Activated naive CD4-positive, alpha-beta T cell treated with anti-CD3 and anti-CD28 coated beads, Interleukin-2, amount 50 U/mL, for 24 hours (primary cell): ENCODE data around the gene C11orf97.

Experiments used
- H3K27ac Mint-ChIP-seq: one replicate; pipeline ENCODE4 v1.8.0; 2021; ENCODE audit warnings: mild to moderate bottlenecking, mixed read lengths
- H3K27me3 Mint-ChIP-seq: one replicate; pipeline ENCODE4 v1.8.0; 2021; ENCODE audit warnings: mixed read lengths
- H3K36me3 Mint-ChIP-seq: one replicate; pipeline ENCODE4 v1.8.0; 2021; ENCODE audit warnings: mixed read lengths
- H3K4me1 Mint-ChIP-seq: one replicate; pipeline ENCODE4 v1.8.0; 2021; ENCODE audit warnings: mixed read lengths
- H3K4me3 Mint-ChIP-seq: one replicate; pipeline ENCODE4 v1.8.0; 2021; ENCODE audit warnings: mild to moderate bottlenecking, mixed read lengths
- H3K9me3 Mint-ChIP-seq: one replicate; pipeline ENCODE4 v1.8.0; 2021; ENCODE audit warnings: mixed read lengths

Gene C11orf97

DNA sequence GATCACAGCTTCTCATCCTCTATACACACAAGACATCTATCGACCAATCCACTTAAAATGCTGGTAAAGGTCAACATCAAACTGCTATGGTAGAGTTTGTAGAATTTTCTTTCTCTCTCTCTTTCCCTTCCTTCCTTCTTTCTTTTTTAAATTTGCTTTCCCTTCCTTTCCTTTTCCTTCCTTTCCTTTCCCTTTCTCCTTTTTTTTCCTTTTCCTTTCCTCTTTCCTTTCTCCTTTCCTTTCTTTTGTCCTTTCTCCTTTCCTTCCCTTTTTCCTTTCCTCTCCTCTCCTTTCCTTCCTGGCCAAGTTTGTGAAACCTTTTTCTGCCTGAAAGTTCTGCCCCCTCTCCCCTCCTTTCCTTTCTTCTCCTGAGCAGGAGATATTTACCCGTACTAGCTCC is 3.1 kb downstream of the C11orf97 start:
- Mint-ChIP-seq H3K27me3 (peaks cover 21% of the 10 kb centered on the region), H3K4me1 (peaks cover 14% of the 10 kb centered on the region), H3K36me3 (no peaks in the 10 kb centered on the region), H3K9me3 (no peaks in the 10 kb centered on the region), H3K27ac (no peak overlapping the region), H3K4me3 (no peak overlapping the region)

DNA sequence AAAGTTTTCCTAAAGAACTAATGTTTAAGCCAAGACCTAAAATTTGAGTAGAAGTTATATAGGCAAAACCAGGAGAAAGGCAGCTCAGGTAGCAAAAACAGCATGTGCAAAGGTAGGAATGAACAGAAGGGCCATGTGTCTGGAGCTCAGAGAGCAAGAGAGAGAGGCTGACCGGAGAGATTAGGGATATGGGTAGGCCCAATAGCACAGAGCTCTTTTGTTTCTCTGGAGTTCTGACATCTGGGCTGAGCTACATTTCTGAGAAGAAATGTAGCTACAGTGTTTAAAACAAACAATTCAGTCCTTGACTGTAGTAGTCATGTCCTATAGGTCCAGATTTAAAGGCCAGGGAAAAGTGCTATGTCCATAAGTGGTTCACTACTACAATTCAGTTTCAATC is 4.5 kb downstream of the C11orf97 start:
- peaks cover 14% of the 10 kb centered on the region for H3K4me1 Mint-ChIP-seq
- no peaks in the 10 kb centered on the region for H3K36me3 Mint-ChIP-seq
- no peaks in the 10 kb centered on the region for H3K9me3 Mint-ChIP-seq
- no peak overlapping the region for H3K4me3 Mint-ChIP-seq
- H3K27me3 Mint-ChIP-seq = peaks cover 15% of the 10 kb centered on the region
- no peak overlapping the region for H3K27ac Mint-ChIP-seq

DNA sequence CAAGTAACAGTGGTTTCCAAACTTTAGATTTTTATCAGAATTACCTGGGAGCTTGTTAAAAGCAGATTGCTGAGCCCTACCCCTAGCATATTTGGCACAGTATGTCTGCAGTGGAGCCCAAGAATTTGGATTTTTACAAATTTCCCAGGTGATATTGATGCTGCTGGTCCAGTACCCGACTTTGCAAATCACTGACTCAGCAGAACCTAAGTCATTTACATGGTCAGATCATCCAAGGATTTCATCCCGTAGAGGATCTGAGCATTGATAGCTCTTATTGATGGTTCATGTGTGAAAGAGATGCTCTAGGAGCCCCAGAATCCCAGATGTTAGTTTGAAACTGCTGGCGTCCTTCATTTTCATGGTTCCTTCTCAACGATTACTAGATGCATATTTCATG is 6.0 kb downstream of the C11orf97 start:
- H3K9me3 Mint-ChIP-seq = no peaks in the 10 kb centered on the region
- H3K36me3 Mint-ChIP-seq = no peaks in the 10 kb centered on the region
- H3K27me3 Mint-ChIP-seq = peaks cover 8% of the 10 kb centered on the region
- no peak overlapping the region for H3K27ac Mint-ChIP-seq
- H3K4me3 Mint-ChIP-seq = no peak overlapping the region
- peaks cover 1% of the 10 kb centered on the region for H3K4me1 Mint-ChIP-seq

DNA sequence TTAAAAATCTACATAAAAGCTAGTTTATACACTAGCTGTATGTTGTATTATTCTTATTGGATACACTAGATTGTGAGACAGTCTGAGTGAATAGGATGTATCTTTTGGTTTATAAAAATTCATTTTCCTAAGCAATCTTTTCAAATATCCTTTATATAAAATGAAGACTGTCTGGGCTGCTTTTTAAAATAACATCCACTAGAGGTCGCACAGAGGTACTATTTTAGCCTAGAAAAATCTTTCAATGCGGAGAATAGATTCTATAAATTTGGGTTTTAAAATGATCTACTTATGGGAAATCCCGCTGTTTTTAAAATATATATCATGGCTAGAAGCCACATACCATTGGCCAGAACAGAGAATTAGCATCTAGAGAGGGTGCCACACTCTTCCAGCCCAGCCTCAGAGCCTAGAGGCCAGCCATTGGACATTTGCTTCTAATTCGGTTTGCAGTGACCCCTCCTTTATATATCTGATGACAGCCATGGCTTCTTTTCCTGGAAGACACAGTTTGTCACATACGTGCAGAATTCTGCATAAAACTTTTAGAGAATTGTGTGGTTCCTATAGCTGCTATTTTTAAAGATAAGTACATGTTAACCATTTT is 7.3 kb downstream of the C11orf97 start:
- Mint-ChIP-seq H3K9me3 (no peaks in the 10 kb centered on the region), H3K4me1 (no peaks in the 10 kb centered on the region), H3K27me3 (peaks cover 8% of the 10 kb centered on the region), H3K27ac (no peak overlapping the region), H3K36me3 (no peaks in the 10 kb centered on the region), H3K4me3 (no peak overlapping the region)

DNA sequence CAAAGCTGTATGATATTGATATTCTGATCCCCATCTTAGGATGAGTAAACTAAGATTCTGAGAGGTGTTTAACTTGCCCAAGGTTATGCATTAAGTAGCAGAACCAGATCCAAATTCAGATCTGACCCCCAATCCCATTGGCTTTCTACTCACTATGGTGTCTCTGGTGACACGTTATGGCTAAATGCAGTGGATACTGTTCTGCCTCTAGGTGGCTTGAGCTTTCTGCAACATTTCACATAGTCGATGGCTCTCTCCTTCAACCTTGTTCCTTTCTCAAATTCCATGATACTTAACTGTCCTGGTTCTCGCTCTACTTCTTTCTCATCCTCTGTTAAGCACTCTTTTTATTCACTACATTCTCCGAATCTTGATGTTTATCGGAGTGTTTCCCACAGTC is 9.4 kb downstream of the C11orf97 start:
- Mint-ChIP-seq H3K4me1 (no peaks in the 10 kb centered on the region), H3K27me3 (peaks cover 3% of the 10 kb centered on the region), H3K27ac (no peak overlapping the region), H3K4me3 (no peak overlapping the region), H3K9me3 (no peaks in the 10 kb centered on the region), H3K36me3 (no peaks in the 10 kb centered on the region)

DNA sequence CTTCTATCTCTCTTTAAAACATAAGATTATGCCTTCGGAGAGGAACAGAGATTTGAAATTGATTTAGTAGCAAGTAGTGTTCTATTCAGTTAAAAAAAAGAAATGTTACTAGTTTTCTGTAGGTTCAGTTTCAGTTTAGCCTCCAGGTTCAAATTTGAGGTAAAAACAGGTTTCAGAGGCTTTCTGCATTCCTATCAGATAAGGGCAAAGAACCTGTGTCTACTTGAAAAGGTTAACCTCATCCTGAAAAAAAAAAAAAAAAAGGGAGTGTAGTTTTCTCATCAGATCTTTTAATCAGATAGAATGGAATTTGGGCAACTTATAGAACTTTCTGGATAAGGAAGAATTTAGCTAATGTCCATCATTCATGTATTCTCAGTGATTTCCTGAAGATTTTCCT is 12.1 kb downstream of the C11orf97 start:
- H3K36me3 Mint-ChIP-seq = no peaks in the 10 kb centered on the region
- H3K4me1 Mint-ChIP-seq = no peaks in the 10 kb centered on the region
- H3K27me3 Mint-ChIP-seq = peaks cover 6% of the 10 kb centered on the region
- H3K27ac Mint-ChIP-seq = no peak overlapping the region
- no peak overlapping the region for H3K4me3 Mint-ChIP-seq
- H3K9me3 Mint-ChIP-seq = no peaks in the 10 kb centered on the region

DNA sequence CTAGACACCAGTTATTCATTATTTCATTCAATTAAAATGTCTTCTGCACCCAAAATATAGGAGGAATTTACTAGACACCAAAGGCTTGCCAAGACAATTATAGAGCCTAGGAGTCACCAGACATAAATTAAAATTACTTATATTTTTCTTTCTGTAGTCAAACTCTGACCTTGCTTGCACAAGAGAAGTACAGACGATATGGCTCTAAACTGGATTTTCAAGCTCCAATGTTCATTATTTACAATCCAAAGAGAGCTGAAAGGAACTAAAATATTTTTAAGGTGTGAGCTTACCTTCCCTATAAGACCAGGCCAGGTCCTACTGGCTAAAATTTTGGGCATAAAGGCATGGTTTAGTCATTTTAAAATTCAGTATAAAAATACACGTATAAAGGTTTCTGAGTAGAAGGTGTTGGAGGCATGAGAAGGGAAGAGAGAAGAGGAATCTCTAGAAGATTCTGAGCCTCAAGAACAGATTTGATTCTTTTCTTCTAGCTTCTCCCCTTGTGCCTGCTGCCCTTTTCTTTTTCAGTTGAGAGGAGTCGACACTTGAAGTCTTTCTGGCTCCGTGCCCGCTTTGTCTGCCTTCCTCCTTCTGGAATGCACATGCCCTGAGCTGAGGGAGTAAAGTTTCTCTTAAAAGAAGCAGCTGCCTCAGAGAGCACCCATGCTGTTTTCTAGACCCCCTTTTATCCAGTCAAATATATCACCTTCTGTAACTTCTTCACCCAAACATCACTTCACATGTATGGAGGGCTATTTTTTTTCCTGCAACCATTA is 13.5 kb downstream of the C11orf97 start:
- H3K4me3 Mint-ChIP-seq = no peak overlapping the region
- H3K9me3 Mint-ChIP-seq = no peaks in the 10 kb centered on the region
- H3K27me3 Mint-ChIP-seq = peaks cover 6% of the 10 kb centered on the region
- no peak overlapping the region for H3K27ac Mint-ChIP-seq
- no peaks in the 10 kb centered on the region for H3K4me1 Mint-ChIP-seq
- no peaks in the 10 kb centered on the region for H3K36me3 Mint-ChIP-seq

DNA sequence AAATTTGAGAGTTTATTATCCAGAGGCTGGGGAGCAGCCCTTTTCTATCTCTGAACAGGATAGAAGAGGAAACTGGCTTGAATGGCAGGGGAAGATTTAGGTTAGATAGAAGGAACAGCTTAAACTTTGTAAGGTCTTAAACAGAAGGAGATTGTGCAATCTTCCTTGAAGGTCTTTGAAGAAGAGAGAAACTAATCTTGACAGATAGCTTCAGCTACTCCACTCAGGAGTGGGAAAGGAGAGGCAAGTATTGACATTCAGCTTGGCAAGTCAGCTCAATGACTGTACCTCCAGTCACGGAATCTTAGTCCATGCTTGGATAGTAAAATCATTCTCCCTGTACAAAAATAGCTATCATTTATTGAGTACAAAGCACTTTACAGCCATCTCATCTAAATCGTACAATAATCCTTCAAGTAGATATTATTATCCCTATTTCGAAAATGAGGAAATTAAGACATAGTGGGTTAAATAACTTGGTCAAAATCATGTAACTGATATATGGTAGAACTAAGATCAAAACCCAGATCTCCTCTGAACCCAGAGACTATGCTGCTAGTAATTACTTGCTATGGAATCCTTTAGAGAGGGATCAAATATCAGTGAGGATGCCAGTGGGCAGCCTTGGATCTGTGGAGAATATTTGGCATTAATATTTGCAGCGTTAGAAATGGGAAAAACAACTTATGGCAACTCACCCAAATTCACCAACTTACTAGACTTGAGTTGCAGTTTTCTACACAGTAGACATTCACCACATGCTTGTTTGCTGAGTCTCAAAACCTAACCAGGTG is 14.6 kb downstream of the C11orf97 start:
- no peak overlapping the region for H3K27ac Mint-ChIP-seq
- H3K4me3 Mint-ChIP-seq = no peak overlapping the region
- H3K4me1 Mint-ChIP-seq = no peaks in the 10 kb centered on the region
- no peaks in the 10 kb centered on the region for H3K36me3 Mint-ChIP-seq
- no peaks in the 10 kb centered on the region for H3K9me3 Mint-ChIP-seq
- peaks cover 6% of the 10 kb centered on the region for H3K27me3 Mint-ChIP-seq

DNA sequence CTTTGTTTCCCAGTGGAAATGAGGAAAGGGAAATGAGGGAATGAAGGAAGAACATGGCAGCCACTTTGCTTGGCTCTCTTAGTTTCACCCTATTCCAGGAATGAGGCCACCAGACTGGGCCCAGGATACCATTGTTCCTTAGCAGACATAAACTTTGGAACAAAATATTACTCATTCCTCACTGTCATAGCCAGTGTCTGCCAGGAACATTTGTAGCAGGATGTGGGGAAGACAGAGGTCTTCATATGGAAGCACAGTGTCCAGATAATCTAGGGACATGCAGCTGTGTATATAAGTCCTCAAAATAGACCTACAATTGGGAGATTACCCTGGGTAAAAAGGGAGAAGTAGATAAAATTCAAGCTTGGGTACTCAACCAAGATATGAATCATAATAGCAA is 16.3 kb downstream of the C11orf97 start:
- Mint-ChIP-seq H3K4me3 (no peak overlapping the region), H3K36me3 (no peaks in the 10 kb centered on the region), H3K27ac (no peak overlapping the region), H3K27me3 (peaks cover 7% of the 10 kb centered on the region), H3K4me1 (no peaks in the 10 kb centered on the region), H3K9me3 (no peaks in the 10 kb centered on the region)

DNA sequence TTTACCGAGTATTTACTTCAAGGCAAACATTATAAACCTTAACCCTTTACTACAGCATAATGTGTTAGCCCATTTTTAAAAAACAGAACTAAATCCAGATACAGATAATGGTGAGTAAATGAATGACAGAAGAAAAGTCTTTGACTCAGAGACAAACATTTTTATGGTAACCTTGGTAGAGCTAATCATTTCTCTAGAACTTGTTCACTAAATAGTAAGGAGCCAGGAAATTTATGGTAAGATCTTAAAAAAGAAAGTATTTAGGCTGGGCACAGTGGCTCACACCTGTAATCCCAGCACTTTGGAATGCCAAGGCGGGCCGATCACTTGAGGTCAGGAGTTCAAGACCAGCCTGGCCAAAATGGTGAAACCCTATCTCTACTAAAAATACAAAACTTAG is 19.9 kb downstream of the C11orf97 start:
- Mint-ChIP-seq H3K27ac (no peak overlapping the region), H3K36me3 (no peaks in the 10 kb centered on the region), H3K4me3 (no peak overlapping the region), H3K27me3 (peaks cover 17% of the 10 kb centered on the region), H3K4me1 (no peaks in the 10 kb centered on the region), H3K9me3 (no peaks in the 10 kb centered on the region)

DNA sequence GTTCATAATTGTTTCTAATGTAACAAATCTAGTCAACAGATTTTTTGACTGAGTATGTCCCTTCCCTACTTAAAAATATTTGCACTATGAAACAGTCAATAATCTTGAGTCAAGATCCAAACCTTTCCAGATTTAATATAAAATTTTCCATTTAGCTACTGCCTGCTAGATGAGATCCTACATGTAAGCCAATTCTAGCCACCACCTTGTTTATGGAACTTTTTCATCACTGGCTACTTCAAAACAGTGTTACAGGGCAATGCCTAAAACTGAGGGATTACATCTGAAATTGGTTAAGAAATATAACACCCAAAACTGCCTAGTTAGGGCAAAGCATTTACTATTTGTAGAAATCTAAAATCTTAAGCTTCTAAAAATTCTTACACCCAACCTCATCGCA is 20.9 kb downstream of the C11orf97 start:
- Mint-ChIP-seq H3K4me1 (no peaks in the 10 kb centered on the region), H3K36me3 (no peaks in the 10 kb centered on the region), H3K27ac (no peak overlapping the region), H3K4me3 (no peak overlapping the region), H3K27me3 (peaks cover 18% of the 10 kb centered on the region), H3K9me3 (no peaks in the 10 kb centered on the region)

DNA sequence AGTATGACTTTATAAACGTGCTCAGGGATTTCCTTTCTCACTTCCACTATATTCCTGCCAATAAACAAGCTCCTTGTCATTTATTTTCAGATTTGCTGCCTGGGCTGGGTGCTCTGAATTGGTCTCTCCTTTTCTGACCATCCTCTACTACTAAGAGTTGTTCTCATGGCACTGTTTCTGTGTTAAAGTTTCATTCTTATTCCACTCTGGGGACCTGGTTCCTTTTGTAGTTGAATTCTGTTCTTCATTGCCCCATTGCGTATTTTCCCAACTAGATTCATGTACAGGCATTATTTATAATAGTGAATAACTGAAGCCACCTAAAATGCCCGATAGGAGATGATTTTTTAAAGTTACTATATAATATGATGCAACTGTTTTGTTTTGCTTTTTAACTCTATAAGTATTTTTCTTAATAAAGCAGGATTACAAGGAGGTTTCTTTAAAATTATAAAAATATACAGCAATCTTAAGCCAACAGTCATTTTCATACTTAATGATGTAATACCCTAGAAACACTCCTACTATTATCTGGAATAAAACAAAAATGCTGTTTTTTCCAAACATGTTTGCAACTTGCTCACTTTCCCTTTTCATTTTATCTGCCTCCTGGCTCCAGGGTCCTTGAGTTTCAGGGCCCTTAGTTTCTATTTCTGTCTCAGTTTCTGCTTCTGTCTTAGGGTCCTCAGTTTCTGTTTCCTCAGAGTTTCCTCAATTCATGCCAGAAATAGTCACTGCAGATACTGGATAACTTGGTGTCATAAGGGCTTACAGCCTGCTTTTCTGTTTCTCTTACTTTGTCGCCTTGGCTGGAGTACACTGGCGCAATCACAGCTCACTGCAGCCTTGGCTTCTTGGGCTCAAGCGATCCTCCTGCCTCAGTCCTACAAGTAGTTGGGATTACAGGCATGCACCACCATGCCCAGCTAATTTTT is 21.7 kb downstream of the C11orf97 start:
- Mint-ChIP-seq H3K27ac (no peak overlapping the region), H3K27me3 (peaks cover 19% of the 10 kb centered on the region), H3K36me3 (no peaks in the 10 kb centered on the region), H3K4me1 (no peaks in the 10 kb centered on the region), H3K9me3 (no peaks in the 10 kb centered on the region), H3K4me3 (no peak overlapping the region)

DNA sequence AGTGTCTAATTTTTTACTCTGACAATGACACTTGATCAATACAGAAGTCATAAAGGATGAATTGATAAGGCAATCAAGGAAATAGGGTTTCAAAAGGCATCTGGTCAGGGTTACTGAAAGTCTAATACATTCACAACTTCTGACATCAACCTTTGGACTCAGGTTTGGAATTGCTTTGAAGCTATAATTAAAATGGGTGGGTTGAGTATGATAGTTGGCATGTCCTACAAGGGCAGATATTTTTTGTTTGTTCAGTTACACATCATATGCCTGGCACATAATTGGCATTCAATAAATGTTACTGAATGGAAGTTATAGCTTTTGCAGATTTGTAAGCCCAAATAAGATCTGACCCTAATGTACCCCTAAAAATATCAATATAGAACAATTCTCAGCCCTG is 24.1 kb downstream of the C11orf97 start:
- Mint-ChIP-seq H3K36me3 (no peaks in the 10 kb centered on the region), H3K4me3 (no peak overlapping the region), H3K27me3 (peaks cover 22% of the 10 kb centered on the region), H3K4me1 (no peaks in the 10 kb centered on the region), H3K9me3 (no peaks in the 10 kb centered on the region), H3K27ac (no peak overlapping the region)

DNA sequence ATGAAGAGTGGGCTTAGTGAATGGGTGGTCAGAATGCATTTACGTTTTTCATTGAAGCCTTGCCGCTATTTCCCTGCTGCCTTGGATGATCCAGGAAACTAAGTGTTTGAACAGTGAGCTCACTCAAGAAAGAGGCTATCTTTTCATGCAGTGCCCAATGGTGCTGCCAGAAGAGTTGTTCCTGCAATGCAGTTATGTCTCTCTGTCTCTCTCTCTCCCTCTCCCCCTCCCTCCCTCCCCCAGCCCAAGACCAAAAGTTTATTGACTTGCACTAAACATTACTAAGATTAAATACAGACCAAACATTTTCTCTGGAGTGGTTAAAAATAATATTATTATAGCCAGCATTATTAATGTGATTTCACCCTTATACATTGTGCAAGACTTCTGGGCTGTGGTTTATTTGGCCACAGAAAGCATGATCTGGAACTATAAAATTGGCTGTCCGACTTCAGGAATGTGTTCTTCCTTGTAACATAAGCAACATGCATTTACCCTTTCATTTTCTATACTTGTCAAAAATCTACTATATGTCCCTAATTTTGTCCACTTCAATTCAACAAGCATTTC is 24.9 kb downstream of the C11orf97 start:
- Mint-ChIP-seq H3K27ac (no peak overlapping the region), H3K9me3 (no peaks in the 10 kb centered on the region), H3K4me3 (no peak overlapping the region)

DNA sequence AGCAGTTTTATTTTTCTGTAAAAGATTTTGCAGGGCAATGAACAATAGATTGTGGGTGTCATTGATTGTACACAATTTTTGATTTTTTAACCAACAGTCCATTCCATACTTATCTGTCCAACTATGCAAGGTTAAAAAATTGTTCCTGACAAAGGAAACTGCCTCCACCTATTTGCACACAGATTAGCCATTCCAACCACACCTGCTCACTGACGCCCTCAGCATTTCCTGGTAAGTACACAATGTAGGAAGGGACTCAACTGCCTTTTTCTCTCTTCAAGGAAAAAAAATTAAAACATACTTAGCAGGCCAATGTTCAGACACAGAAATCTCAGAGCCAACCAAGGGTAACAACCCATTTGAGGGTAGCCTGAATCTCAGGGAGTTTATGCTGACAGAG is 27.2 kb downstream of the C11orf97 start:
- Mint-ChIP-seq H3K36me3 (no peaks in the 10 kb centered on the region), H3K9me3 (no peaks in the 10 kb centered on the region), H3K4me1 (peaks cover 10% of the 10 kb centered on the region), H3K27me3 (peaks cover 16% of the 10 kb centered on the region), H3K27ac (no peak overlapping the region), H3K4me3 (no peak overlapping the region)

More for the DNA sequence above, 24.9 kb downstream of the C11orf97 start:
- Mint-ChIP-seq H3K36me3 (no peaks in the 10 kb centered on the region), H3K4me1 (no peaks in the 10 kb centered on the region), H3K27me3 (peaks cover 22% of the 10 kb centered on the region)
